OCI-LY1 (cell line): Measurements from ENCODE around the gene PLAC8.

Experiments
- CTCF ChIP-seq: fragments of 200-600 bp; sonication (generic), shearing (Covaris generic); IDR thresholded peaks from 2 replicates; pipeline ENCODE4 v1.5.1; 2017; ENCODE audit warnings: mild to moderate bottlenecking, antibody characterized with exemption, low read length, moderate library complexity, mixed read lengths
- EZH2 ChIP-seq: fragments of 200-600 bp; sonication (generic), shearing (Covaris generic); IDR thresholded peaks from 2 replicates; pipeline ENCODE4 v1.8.0; 2017; ENCODE audit warnings: borderline replicate concordance, mixed run types, mild to moderate bottlenecking, antibody characterized with exemption, low read length, moderate library complexity, mixed read lengths

GRCh38 chr4:83074086-83074704 lies 40.3 kb downstream of the PLAC8 start:
- TF ChIP-seq CTCF (peak; percentile 77), EZH2 (no peak)
